Measurements from ENCODE around the gene GLS. TPM values are rescaled to one million over a fixed set of nuclear protein-coding genes. Genes with fewer than 3 reads are reported as not detected.

Gene GLS
- total and polyA plus RNA-seq, 2 of the 13 experiments (the other 11 are each of a cell fraction or from before 2014, with no cell fraction given): 78.6 to 183 TPM

GRCh38 chr2:190881598-190882410, 1.2 kb downstream of the GLS start:
- peak; percentile 18 for FAIRE-seq
- Histone ChIP-seq H4K20me1 (ENCODE audit: insufficient read depth, low read length) (peaks cover 31% of the 10 kb centered on the region), H3K4me1 (ENCODE audit: insufficient read depth, low read length) (peaks cover 55% of the 10 kb centered on the region), H3K9ac (ENCODE audit: insufficient read depth, low read depth, low read length) (peak overlapping the region; percentile 88), H3K4me2 (ENCODE audit: low read depth, low read length) (peak overlapping the region; percentile 82), H3K27ac (ENCODE audit: extremely low read length, insufficient read depth, low read length) (peak overlapping the region; percentile 81), H3K4me3 (replicated peaks in 1 of 3; ENCODE audit: insufficient read depth in 1 of 3, low read depth in 2 of 3, low read length in 3 of 3) (peak overlapping the region; percentile 85 to 97 (median 86)), H3K36me3 (replicated peaks in 1 of 2; ENCODE audit: control insufficient read depth in 1 of 2, insufficient read depth in 2 of 2, low read length in 2 of 2) (no peaks in the 10 kb centered on the region; a peak in 2 of 5 replicates), H3K27me3 (ENCODE audit: control insufficient read depth in 1 of 2, insufficient read depth in 2 of 2, low read length in 2 of 2) (no peaks in the 10 kb centered on the region; a peak in 1 of 5 replicates), H3K9me3 (ENCODE audit: low read length) (no peaks in the 10 kb centered on the region), H3K79me2 (ENCODE audit: insufficient read depth, low read length) (peaks cover 58% of the 10 kb centered on the region), H2AFZ (ENCODE audit: low read length) (no peak overlapping the region)
- CTCF ChIA-PET (ENCODE audit: low intra/inter-chr PET ratio, low total read pairs): no interaction called here
- BruUV-seq (replicated peaks): TSS peak; percentile 83
- intact Hi-C loops (cut with micrococcal nuclease; ENCODE audit: unreplicated experiment) (loop anchor here (1.0 to 5.0 kb wide), 2 partner anchors 73 to 140 kb away; no protein-coding TSS in a partner anchor), in situ Hi-C loops (cut with HindIII; ENCODE audit: extremely low pct_ligation_motif_present, low pct_unique_long_range_greater_than_20kb) (no loop called here)
- ATAC-seq: peak; percentile 64
- DNase-seq (ENCODE audit: low spot score): peak; percentile 90
- WGBS (ENCODE audit: low lambda C conversion rate): 1% methylated on average over 21 of the region's 46 CpGs
- POLR2A ChIA-PET: interaction anchor here (0.7 to 4.9 kb wide), 11 partner anchors 9 to 138 kb away, joined by 3 to 88 read pairs (median 4); no protein-coding TSS in a partner anchor
- TF ChIP-seq ZNF143 (CRISPR knock-in tag; IDR thresholded peaks at IDR 0.05) (peak; percentile 34; the same call in 1 of the 2 replicates), CTCF (CRISPR knock-in tag; IDR thresholded peaks at IDR 0.05) (no peak; the same call in 1 of the 2 replicates), NRL (CRISPR knock-in tag; IDR thresholded peaks at IDR 0.05; ENCODE audit: borderline replicate concordance) (peak; percentile 45; the same call in 1 of the 2 replicates), ZNF816 (CRISPR knock-in tag; IDR thresholded peaks at IDR 0.05; ENCODE audit: borderline replicate concordance) (peak; percentile 20; the same call in 1 of the 2 replicates), NFIB (CRISPR knock-in tag; IDR thresholded peaks at IDR 0.05; ENCODE audit: borderline replicate concordance) (no peak), HNRNPLL (IDR thresholded peaks at IDR 0.05; ENCODE audit: low read depth, low read length, poor library complexity, severe bottlenecking) (peak; percentile 89), ZNF362 (CRISPR knock-in tag; IDR thresholded peaks at IDR 0.05; ENCODE audit: borderline replicate concordance) (no peak), ZNF878 (CRISPR knock-in tag; IDR thresholded peaks at IDR 0.05) (no peak), REL (CRISPR knock-in tag; conservative IDR thresholded peaks at IDR 0.05) (no peak; the same call in 1 of the 2 replicates), ZNF513 (CRISPR knock-in tag; conservative IDR thresholded peaks at IDR 0.05) (0 out of 2 replicates have a peak, but pooled peaks have one; percentile 71), NR2F1 (CRISPR knock-in tag; IDR thresholded peaks at IDR 0.05) (peak in 1 of 2 experiments; percentile 5; a peak in 1 of 4 replicates), ZBTB20 (CRISPR knock-in tag; IDR thresholded peaks at IDR 0.05; ENCODE audit: borderline replicate concordance, low read depth) (no peak), SP1 (IDR thresholded peaks at IDR 0.05) (no peak), SP1 (CRISPR knock-in tag; IDR thresholded peaks at IDR 0.05) (no peak), TARDBP (CRISPR knock-in tag; IDR thresholded peaks at IDR 0.05) (peak; percentile 60; the same call in 1 of the 2 replicates), ZNF446 (CRISPR knock-in tag; IDR thresholded peaks at IDR 0.05) (no peak), SRSF1 (optimal IDR thresholded peaks at IDR 0.05; ENCODE audit: low read depth, low read length) (no peak), ZFP82 (CRISPR knock-in tag; IDR thresholded peaks at IDR 0.05; ENCODE audit: borderline replicate concordance) (no peak), ZBTB1 (CRISPR knock-in tag; IDR thresholded peaks at IDR 0.05; ENCODE audit: borderline replicate concordance) (no peak)

All from HepG2 (cell line).